ENCODE data around the gene TECTB.

TECTB gene

GRCh38 chr10:112335111-112335867, 52.1 kb downstream of the TECTB start:
- no peak overlapping the region for H3K4me3 ChIP-seq (ENCODE audit: low read length)
- DNase-seq (ENCODE audit: low read depth): peak; percentile 44
- TF ChIP-seq, protein P1, sequence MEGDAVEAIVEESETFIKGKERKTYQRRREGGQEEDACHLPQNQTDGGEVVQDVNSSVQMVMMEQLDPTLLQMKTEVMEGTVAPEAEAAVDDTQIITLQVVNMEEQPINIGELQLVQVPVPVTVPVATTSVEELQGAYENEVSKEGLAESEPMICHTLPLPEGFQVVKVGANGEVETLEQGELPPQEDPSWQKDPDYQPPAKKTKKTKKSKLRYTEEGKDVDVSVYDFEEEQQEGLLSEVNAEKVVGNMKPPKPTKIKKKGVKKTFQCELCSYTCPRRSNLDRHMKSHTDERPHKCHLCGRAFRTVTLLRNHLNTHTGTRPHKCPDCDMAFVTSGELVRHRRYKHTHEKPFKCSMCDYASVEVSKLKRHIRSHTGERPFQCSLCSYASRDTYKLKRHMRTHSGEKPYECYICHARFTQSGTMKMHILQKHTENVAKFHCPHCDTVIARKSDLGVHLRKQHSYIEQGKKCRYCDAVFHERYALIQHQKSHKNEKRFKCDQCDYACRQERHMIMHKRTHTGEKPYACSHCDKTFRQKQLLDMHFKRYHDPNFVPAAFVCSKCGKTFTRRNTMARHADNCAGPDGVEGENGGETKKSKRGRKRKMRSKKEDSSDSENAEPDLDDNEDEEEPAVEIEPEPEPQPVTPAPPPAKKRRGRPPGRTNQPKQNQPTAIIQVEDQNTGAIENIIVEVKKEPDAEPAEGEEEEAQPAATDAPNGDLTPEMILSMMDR (conservative IDR thresholded peaks at IDR 0.05; ENCODE audit: low read length): no peak

DNA sequence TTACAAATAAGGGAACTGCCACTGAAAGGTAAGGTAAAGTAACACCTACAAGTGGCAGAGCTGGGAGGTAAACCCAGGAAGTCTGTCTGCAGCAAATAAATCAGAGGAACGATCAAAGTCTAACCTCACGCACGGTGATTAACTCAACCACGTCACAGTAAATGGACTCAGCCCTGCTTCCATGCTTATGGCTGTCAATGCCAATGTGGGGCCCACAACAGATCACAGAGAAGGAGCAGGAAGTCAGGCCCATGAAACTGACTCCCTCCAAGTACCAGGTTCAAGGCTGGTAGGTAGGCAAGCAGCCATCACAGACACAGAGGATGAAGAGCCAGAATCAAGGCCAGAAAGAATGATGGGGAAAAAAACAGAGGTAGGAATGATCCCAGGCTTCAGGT, 52.7 kb downstream of the TECTB start:
- no peak for DNase-seq (ENCODE audit: low read depth)
- TF ChIP-seq, protein P1 (conservative IDR thresholded peaks at IDR 0.05; ENCODE audit: low read length): no peak
- no peak overlapping the region for H3K4me3 ChIP-seq (ENCODE audit: low read length)

- TF ChIP-seq, protein P1 (conservative IDR thresholded peaks at IDR 0.05; ENCODE audit: low read length): no peak
- H3K4me3 ChIP-seq (ENCODE audit: low read length): no peak overlapping the region
- DNase-seq (ENCODE audit: low read depth): no peak
These were observed 53.5 kb downstream of the TECTB start for GRCh38 chr10:112336556-112337201.

DNA sequence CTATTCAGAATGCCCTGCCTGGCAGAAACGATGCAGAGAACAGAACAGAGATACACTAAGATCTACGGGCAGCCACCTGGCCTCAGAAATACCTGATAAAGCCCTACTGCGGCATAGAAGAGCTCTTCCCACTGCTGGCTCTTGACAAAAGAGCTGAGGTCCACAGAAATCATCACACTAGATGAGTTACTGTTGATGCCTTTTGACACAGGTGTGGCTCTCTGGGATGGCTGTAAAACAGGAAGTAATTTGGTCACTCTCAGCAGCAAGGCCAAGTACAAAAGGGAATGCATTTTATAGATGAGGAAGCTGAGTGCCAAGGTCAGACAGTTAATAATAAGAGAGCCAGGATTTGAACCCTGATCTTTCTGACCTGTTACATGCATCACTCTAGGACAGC, 55.8 kb downstream of the TECTB start:
- H3K4me3 ChIP-seq (ENCODE audit: low read length): no peak overlapping the region
- TF ChIP-seq, protein P1 (conservative IDR thresholded peaks at IDR 0.05; ENCODE audit: low read length): no peak
- no peak for DNase-seq (ENCODE audit: low read depth)

GRCh38 chr10:112340601-112341000, 57.4 kb downstream of the TECTB start:
- TF ChIP-seq, protein P1 (conservative IDR thresholded peaks at IDR 0.05; ENCODE audit: low read length): no peak
- no peak for DNase-seq (ENCODE audit: low read depth)
- H3K4me3 ChIP-seq (ENCODE audit: low read length): no peak overlapping the region

- H3K4me3 ChIP-seq (ENCODE audit: low read length): no peak overlapping the region
- TF ChIP-seq, protein P1 (conservative IDR thresholded peaks at IDR 0.05; ENCODE audit: low read length): no peak
- DNase-seq (ENCODE audit: low read depth): no peak
These were observed 60.0 kb downstream of the TECTB start for GRCh38 chr10:112343056-112343806.

All from AG10803 (cell line).